ENCODE data around the gene CCNY.

DNA sequence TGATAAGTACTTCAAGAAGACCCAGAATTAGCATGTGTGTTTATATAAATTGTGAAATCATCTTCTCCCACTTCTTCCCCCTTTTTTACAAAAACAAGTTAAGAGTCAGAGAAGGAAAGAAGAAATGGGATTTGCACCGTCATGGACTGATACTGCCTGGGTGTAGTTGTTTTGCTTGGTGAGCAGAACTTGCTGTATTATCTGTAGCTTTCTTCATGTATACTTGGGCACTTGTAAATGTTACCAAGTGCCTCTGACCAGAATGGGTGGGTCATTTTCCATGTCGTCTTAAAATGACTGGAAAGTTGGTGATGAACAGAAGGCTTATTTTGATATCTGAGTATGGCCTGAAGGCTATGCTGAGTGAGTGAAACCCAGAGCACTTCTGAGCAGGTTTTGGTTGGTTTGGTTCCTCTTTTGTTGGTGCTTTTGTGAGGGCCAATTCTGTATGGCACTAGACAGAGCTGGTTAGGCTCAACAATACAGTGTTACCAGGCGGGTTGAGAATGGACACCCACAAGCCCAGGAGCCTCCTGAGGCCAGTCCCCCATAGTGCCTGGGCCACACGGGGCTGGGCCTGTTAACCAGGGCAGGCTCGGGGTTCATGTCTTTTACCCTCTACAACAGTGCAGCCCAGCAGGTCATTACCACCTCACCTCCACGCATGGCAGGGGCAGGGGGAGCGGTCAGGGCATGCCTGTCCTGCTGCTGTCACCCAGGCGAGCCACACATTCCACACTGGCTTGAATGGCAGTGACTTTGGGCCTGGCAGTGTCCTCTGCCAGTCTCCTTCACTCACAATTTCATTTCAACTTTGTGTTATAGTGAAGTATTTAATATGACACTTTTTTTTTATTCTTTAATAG lies 115.1 kb downstream of the CCNY start:
- TF ChIP-seq, protein P1, sequence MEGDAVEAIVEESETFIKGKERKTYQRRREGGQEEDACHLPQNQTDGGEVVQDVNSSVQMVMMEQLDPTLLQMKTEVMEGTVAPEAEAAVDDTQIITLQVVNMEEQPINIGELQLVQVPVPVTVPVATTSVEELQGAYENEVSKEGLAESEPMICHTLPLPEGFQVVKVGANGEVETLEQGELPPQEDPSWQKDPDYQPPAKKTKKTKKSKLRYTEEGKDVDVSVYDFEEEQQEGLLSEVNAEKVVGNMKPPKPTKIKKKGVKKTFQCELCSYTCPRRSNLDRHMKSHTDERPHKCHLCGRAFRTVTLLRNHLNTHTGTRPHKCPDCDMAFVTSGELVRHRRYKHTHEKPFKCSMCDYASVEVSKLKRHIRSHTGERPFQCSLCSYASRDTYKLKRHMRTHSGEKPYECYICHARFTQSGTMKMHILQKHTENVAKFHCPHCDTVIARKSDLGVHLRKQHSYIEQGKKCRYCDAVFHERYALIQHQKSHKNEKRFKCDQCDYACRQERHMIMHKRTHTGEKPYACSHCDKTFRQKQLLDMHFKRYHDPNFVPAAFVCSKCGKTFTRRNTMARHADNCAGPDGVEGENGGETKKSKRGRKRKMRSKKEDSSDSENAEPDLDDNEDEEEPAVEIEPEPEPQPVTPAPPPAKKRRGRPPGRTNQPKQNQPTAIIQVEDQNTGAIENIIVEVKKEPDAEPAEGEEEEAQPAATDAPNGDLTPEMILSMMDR (IDR thresholded peaks at IDR 0.05): no peak
- no peak for TF ChIP-seq POLR2A (IDR thresholded peaks at IDR 0.05)

Data from lower leg skin (tissue), 3 donors.